ENCODE measurements around the gene REG1B. TPM values are rescaled to one million over a fixed set of nuclear protein-coding genes. Genes with fewer than 3 reads are reported as not detected.
"Not testable (repeated sequence)": the region's sequence is repeated elsewhere in the genome, so short reads cannot be mapped to it uniquely, and the experiment has no call there.

REG1B gene
- total RNA-seq, 2 donors from 2014 or later, result 10.2 TPM; not detected in 1

- Histone ChIP-seq H3K4me3 (no peak overlapping the region), H3K9ac (ENCODE audit: low read depth in 2 of 2, low read length in 2 of 2) (no peak overlapping the region), H3K27ac (no peak overlapping the region), H3K4me1 (no peaks in the 10 kb centered on the region), H3K9me3 (no peaks in the 10 kb centered on the region), H3K36me3 (no peaks in the 10 kb centered on the region), H3K27me3 (peaks cover 13% of the 10 kb centered on the region)
- TF ChIP-seq CTCF (IDR thresholded peaks at IDR 0.05), result no peak
- DNase-seq, result no peak
- intact Hi-C loops (cut with DNase I), result no loop called here
Measured at GRCh38 chr2:79084495-79085135, 3.2 kb downstream of the REG1B start.

GRCh38 chr2:79083597-79084251, 4.1 kb downstream of the REG1B start:
- H3K36me3 ChIP-seq, result no peaks in the 10 kb centered on the region
- no peak overlapping the region for H3K9ac ChIP-seq (ENCODE audit: low read depth in 2 of 2, low read length in 2 of 2)
- DNase-seq, result no peak
- no peak overlapping the region for H3K27ac ChIP-seq
- peaks cover 13% of the 10 kb centered on the region for H3K27me3 ChIP-seq
- no peak for TF ChIP-seq CTCF (IDR thresholded peaks at IDR 0.05)
- no peak overlapping the region for H3K4me3 ChIP-seq
- no peaks in the 10 kb centered on the region for H3K9me3 ChIP-seq
- intact Hi-C loops (cut with DNase I), result no loop called here
- H3K4me1 ChIP-seq, result no peaks in the 10 kb centered on the region

GRCh38 chr2:79082987-79083386, 4.8 kb downstream of the REG1B start:
- Histone ChIP-seq H3K4me1 (no peaks in the 10 kb centered on the region), H3K27ac (no peak overlapping the region), H3K9me3 (no peaks in the 10 kb centered on the region), H3K4me3 (no peak overlapping the region), H3K9ac (ENCODE audit: low read depth in 2 of 2, low read length in 2 of 2) (no peak overlapping the region), H3K27me3 (peaks cover 13% of the 10 kb centered on the region), H3K36me3 (no peaks in the 10 kb centered on the region)
- intact Hi-C loops (cut with DNase I), result no loop called here
- no peak for DNase-seq
- no peak for TF ChIP-seq CTCF (IDR thresholded peaks at IDR 0.05)

GRCh38 chr2:79071078-79071477, 16.7 kb downstream of the REG1B start:
- H3K27ac ChIP-seq, result no peak overlapping the region
- DNase-seq, result no peak
- H3K9me3 ChIP-seq, result no peaks in the 10 kb centered on the region
- no peak overlapping the region for H3K4me3 ChIP-seq
- no peak for TF ChIP-seq CTCF (IDR thresholded peaks at IDR 0.05)
- no peaks in the 10 kb centered on the region for H3K27me3 ChIP-seq
- intact Hi-C loops (cut with DNase I), result no loop called here
- no peak overlapping the region for H3K9ac ChIP-seq (ENCODE audit: low read depth in 2 of 2, low read length in 2 of 2)
- no peaks in the 10 kb centered on the region for H3K4me1 ChIP-seq
- H3K36me3 ChIP-seq, result no peaks in the 10 kb centered on the region

- no peak overlapping the region for H3K4me3 ChIP-seq
- no peak for DNase-seq
Measured at GRCh38 chr2:79065201-79065600, 22.6 kb downstream of the REG1B start.

GRCh38 chr2:79054769-79055168, 33.0 kb downstream of the REG1B start:
- H3K27me3 ChIP-seq; intact Hi-C loops (cut with DNase I); H3K9ac ChIP-seq (ENCODE audit: low read depth in 2 of 2, low read length in 2 of 2); H3K36me3 ChIP-seq; H3K9me3 ChIP-seq; H3K27ac ChIP-seq; DNase-seq; H3K4me1 ChIP-seq; H3K4me3 ChIP-seq: not testable (repeated sequence)

More at GRCh38 chr2:79065201-79065600, 22.6 kb downstream of the REG1B start:
- Histone ChIP-seq H3K4me1 (no peaks in the 10 kb centered on the region), H3K9me3 (no peaks in the 10 kb centered on the region), H3K9ac (ENCODE audit: low read depth in 2 of 2, low read length in 2 of 2) (no peak overlapping the region), H3K36me3 (no peaks in the 10 kb centered on the region), H3K27ac (no peak overlapping the region), H3K27me3 (no peaks in the 10 kb centered on the region)
- intact Hi-C loops (cut with DNase I), result no loop called here
- no peak for TF ChIP-seq CTCF (IDR thresholded peaks at IDR 0.05)

GRCh38 chr2:79053486-79053885, 34.3 kb downstream of the REG1B start:
- DNase-seq; H3K9me3 ChIP-seq; H3K27me3 ChIP-seq; H3K4me1 ChIP-seq; H3K27ac ChIP-seq; H3K36me3 ChIP-seq; H3K9ac ChIP-seq (ENCODE audit: low read depth in 2 of 2, low read length in 2 of 2); H3K4me3 ChIP-seq; intact Hi-C loops (cut with DNase I): not testable (repeated sequence)
